Panc1 (cell line): ENCODE results near the gene MRPL42.

Experiments used
- TF ChIP-seq, protein P1 (sequence below): fragments of 450-650 bp; IDR thresholded peaks from 2 replicates; pipeline ENCODE4 v1.5.1; 2017; ENCODE audit warnings: mild to moderate bottlenecking
- TF ChIP-seq, protein P2 (sequence below), 2 experiments: IDR thresholded peaks; 2 replicates each; pipeline ENCODE4 v1.6.1; 2011 to 2012; ENCODE audit warnings: low read depth in 2 of 2, control low read depth in 1 of 2, low read length in 1 of 2, mild to moderate bottlenecking in 1 of 2, moderate library complexity in 1 of 2; ENCODE audit not compliant: insufficient read depth in 1 of 2

DNA sequence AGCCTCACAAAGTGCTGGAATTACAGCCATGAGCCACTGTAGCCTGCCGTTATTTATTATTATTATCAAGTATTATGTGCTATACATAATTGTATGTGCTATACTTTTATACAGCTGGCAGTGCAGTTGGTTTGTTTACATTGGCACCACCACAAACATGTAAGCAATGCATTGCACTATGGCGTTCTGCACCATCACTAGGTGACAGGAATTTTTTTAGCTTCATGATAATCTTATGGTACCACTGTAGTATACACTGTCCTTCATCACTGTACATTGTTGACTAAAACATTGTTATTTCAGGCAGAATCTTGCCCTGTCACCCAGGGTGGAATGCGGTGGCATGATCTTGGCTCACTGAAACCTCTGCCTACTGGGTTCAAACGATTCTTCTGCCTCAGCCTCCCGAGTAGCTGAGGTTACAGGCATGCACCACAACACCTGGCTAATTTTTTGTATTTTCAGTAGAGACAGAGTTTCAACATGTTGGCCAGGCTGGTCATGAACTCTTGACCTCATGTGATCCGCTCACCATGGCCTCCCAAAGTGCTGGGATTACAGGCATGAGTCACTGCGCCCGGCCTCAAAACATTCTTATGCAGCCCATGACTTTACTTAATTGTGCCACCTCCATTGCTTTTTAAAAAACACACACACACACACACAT lies 17.1 kb downstream of the MRPL42 start:
- TF ChIP-seq, protein P1, sequence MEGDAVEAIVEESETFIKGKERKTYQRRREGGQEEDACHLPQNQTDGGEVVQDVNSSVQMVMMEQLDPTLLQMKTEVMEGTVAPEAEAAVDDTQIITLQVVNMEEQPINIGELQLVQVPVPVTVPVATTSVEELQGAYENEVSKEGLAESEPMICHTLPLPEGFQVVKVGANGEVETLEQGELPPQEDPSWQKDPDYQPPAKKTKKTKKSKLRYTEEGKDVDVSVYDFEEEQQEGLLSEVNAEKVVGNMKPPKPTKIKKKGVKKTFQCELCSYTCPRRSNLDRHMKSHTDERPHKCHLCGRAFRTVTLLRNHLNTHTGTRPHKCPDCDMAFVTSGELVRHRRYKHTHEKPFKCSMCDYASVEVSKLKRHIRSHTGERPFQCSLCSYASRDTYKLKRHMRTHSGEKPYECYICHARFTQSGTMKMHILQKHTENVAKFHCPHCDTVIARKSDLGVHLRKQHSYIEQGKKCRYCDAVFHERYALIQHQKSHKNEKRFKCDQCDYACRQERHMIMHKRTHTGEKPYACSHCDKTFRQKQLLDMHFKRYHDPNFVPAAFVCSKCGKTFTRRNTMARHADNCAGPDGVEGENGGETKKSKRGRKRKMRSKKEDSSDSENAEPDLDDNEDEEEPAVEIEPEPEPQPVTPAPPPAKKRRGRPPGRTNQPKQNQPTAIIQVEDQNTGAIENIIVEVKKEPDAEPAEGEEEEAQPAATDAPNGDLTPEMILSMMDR = no peak
- TF ChIP-seq, protein P2, sequence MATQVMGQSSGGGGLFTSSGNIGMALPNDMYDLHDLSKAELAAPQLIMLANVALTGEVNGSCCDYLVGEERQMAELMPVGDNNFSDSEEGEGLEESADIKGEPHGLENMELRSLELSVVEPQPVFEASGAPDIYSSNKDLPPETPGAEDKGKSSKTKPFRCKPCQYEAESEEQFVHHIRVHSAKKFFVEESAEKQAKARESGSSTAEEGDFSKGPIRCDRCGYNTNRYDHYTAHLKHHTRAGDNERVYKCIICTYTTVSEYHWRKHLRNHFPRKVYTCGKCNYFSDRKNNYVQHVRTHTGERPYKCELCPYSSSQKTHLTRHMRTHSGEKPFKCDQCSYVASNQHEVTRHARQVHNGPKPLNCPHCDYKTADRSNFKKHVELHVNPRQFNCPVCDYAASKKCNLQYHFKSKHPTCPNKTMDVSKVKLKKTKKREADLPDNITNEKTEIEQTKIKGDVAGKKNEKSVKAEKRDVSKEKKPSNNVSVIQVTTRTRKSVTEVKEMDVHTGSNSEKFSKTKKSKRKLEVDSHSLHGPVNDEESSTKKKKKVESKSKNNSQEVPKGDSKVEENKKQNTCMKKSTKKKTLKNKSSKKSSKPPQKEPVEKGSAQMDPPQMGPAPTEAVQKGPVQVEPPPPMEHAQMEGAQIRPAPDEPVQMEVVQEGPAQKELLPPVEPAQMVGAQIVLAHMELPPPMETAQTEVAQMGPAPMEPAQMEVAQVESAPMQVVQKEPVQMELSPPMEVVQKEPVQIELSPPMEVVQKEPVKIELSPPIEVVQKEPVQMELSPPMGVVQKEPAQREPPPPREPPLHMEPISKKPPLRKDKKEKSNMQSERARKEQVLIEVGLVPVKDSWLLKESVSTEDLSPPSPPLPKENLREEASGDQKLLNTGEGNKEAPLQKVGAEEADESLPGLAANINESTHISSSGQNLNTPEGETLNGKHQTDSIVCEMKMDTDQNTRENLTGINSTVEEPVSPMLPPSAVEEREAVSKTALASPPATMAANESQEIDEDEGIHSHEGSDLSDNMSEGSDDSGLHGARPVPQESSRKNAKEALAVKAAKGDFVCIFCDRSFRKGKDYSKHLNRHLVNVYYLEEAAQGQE (IDR thresholded peaks at IDR 0.05; ENCODE audit: insufficient read depth in 1 of 2, low read depth in 2 of 2, low read length in 1 of 2) = no peak
